Mucosa of stomach (tissue), 1 donor: ENCODE results near the gene DQX1.
"Not testable (repeated sequence)": the region's sequence is repeated elsewhere in the genome, so short reads cannot be mapped to it uniquely, and the experiment has no call there.

Source experiments
- H3K27me3 ChIP-seq: one replicate; pipeline ENCODE4 v1.7.0; 2013; ENCODE audit warnings: mild to moderate bottlenecking, low read length; ENCODE audit not compliant: control insufficient read depth, insufficient read depth
- H3K36me3 ChIP-seq: one replicate; pipeline ENCODE4 v1.7.0; 2013; ENCODE audit warnings: low read length; ENCODE audit not compliant: control insufficient read depth, insufficient read depth
- H3K4me1 ChIP-seq: one replicate; pipeline ENCODE4 v1.7.0; 2013; ENCODE audit warnings: mild to moderate bottlenecking, low read length; ENCODE audit not compliant: control insufficient read depth, insufficient read depth
- H3K4me3 ChIP-seq: one replicate; pipeline ENCODE4 v1.7.0; 2013; ENCODE audit warnings: low read length
- H3K9ac ChIP-seq: one replicate; pipeline ENCODE4 v1.7.0; 2013; ENCODE audit warnings: mild to moderate bottlenecking, low read length, moderate library complexity
- H3K9me3 ChIP-seq: one replicate; pipeline ENCODE4 v1.7.0; 2013; ENCODE audit warnings: mild to moderate bottlenecking, low read length, moderate library complexity; ENCODE audit not compliant: control insufficient read depth
- donor health status: Pancreatic carcinoma.

DQX1 gene

DNA sequence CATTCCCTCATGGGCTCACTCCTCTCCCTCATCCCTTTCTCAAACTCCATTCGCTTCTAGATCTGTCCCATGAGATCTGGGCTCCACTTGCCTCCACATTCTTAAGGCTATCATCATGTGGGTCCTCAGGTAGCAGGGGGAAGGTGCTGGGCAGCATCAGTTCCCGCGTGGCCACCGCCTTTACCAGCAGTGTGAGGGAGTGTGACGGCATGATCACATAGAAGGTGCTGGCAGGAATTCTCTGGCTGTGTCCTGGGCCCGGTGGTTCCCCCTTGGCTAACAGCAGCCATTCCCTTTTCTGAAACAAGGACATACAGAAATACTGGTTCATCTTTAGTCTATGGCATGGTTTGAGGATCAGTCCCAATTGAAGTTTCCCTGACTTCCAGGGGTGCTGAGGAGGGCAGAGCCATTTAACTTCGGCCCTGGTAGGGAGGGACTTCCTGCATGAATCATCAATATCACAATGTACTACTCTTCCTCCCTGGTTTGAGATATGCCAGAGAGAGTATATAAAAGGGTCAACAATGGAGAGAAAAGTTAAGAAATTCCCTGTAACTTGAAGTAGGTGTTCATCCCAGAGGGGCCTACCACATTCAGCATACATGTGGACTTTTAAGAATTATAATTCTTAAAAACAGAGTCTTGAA, 36.2 kb upstream of the DQX1 start:
- H3K4me3 ChIP-seq = no peak overlapping the region
- no peaks in the 10 kb centered on the region for H3K27me3 ChIP-seq
- no peaks in the 10 kb centered on the region for H3K9me3 ChIP-seq
- H3K36me3 ChIP-seq = no peaks in the 10 kb centered on the region
- peaks cover 16% of the 10 kb centered on the region for H3K4me1 ChIP-seq
- H3K9ac ChIP-seq = no peak overlapping the region

DNA sequence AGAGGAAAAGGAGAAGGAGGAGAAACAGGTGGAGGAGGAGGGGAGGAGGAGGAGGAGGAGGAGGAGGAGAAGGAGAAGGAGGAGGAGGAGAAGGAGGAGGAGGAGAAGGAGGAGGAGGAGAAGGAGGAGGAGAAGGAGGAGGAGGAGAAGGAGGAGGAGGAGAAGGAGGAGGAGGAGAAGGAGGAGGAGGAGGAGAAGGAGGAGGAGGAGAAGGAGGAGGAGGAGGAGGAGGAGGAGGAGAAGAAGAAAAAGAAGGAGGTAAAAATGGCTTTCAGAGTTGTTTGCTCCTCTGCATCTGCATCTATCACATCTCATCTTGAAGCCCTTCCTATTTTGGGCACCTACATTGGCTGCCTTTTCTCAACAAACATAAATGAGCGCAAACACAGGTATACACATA, 35.0 kb upstream of the DQX1 start:
- H3K36me3 ChIP-seq = not testable (repeated sequence)

GRCh38 chr2:74560591-74560990, 34.6 kb upstream of the DQX1 start:
- no peak overlapping the region for H3K9ac ChIP-seq
- no peaks in the 10 kb centered on the region for H3K36me3 ChIP-seq
- peaks cover 22% of the 10 kb centered on the region for H3K4me1 ChIP-seq
- no peaks in the 10 kb centered on the region for H3K27me3 ChIP-seq
- no peak overlapping the region for H3K4me3 ChIP-seq
- H3K9me3 ChIP-seq = no peaks in the 10 kb centered on the region

More for the DNA sequence above, 35.0 kb upstream of the DQX1 start:
- H3K9me3 ChIP-seq, H3K9ac ChIP-seq, H3K4me3 ChIP-seq, H3K27me3 ChIP-seq: not testable (repeated sequence)
- H3K4me1 ChIP-seq = peaks cover 19% of the 10 kb centered on the region

GRCh38 chr2:74559912-74560311, 33.9 kb upstream of the DQX1 start:
- no peaks in the 10 kb centered on the region for H3K36me3 ChIP-seq
- H3K27me3 ChIP-seq = no peaks in the 10 kb centered on the region
- H3K9ac ChIP-seq = no peak overlapping the region
- H3K4me3 ChIP-seq = no peak overlapping the region
- H3K4me1 ChIP-seq = peaks cover 27% of the 10 kb centered on the region
- no peaks in the 10 kb centered on the region for H3K9me3 ChIP-seq

DNA sequence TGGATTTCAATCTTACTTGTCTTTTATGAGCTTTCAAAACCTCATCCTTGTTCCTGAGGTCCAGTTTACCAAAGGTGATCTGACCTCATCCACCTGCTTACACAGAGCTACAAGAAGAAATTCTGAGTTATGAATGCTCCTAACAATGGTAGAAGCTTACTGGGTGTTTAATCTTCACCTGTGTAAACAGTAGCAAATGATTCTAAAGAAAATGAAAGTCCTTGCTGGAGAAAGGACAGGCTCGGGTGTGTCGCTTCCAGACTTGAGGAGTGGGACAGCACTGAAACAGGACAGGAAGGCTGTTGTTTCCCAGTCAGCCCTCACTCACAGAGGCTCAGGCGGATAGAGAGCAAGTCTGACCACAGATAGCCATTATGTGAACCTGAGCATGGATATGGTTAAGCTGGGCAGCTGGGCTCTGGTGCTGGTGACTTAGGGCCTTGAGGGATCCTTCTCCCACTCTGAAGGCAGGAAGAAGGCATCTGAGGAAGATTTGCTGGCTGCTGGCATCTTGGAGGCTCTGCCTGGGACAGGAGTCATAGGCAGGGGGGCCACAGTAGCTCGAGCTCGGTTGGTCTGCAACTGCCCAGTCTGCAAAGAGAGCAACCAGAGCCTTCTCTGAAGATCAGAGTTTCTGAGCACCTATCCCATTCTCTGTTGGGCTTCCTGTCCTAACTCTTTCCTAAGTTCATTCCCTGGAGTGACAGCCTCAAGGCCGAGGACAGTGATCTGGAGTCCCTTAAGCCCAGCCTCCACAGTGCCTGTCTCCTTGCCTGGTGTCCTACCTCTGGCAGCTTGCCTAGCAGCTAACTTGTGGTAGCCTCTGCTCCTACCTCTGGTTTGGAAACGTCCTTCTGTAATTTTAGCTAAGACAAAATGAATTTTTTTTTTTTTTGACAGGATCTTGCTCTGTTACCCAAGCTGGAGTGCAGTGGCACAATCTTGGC, 32.5 kb upstream of the DQX1 start:
- Histone ChIP-seq H3K9ac (no peak overlapping the region), H3K4me3 (no peak overlapping the region), H3K36me3 (no peaks in the 10 kb centered on the region), H3K4me1 (peaks cover 27% of the 10 kb centered on the region), H3K27me3 (no peaks in the 10 kb centered on the region), H3K9me3 (no peaks in the 10 kb centered on the region)

GRCh38 chr2:74556831-74557370, 30.9 kb upstream of the DQX1 start:
- Histone ChIP-seq H3K36me3 (no peaks in the 10 kb centered on the region), H3K27me3 (no peaks in the 10 kb centered on the region), H3K9me3 (no peaks in the 10 kb centered on the region), H3K4me3 (no peak overlapping the region), H3K9ac (no peak overlapping the region), H3K4me1 (peaks cover 27% of the 10 kb centered on the region)

- Histone ChIP-seq H3K36me3 (no peaks in the 10 kb centered on the region), H3K4me3 (no peak overlapping the region), H3K4me1 (peaks cover 27% of the 10 kb centered on the region), H3K27me3 (no peaks in the 10 kb centered on the region), H3K9ac (no peak overlapping the region), H3K9me3 (no peaks in the 10 kb centered on the region)
These were observed 30.1 kb upstream of the DQX1 start for GRCh38 chr2:74556159-74556558.

DNA sequence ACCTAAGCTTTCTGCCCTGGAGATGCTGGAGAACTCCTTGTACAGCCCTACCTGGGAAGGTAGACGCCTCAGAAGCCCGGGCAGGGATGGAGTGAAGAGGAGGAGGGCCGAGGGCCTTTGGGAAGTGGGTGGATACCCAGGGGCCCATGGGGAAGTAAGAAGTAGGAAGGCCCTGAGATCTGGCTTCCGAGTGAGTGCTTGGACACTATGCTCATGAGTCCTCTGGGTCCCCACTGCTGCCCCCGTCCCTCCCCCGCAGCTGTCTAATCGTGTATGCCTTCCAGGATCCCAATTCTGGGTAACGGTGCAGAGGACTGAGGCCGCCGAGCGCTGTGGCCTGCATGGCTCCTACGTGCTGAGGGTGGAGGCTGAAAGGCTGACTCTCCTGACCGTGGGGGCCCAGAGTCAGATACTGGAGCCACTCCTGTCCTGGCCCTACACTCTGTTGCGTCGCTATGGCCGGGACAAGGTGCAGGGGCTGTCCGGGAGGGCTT, 29.6 kb upstream of the DQX1 start:
- H3K4me3 ChIP-seq = peak overlapping the region; percentile 51
- no peaks in the 10 kb centered on the region for H3K36me3 ChIP-seq
- H3K27me3 ChIP-seq = no peaks in the 10 kb centered on the region
- H3K9ac ChIP-seq = peak overlapping the region; percentile 79
- H3K4me1 ChIP-seq = peaks cover 27% of the 10 kb centered on the region
- H3K9me3 ChIP-seq = no peaks in the 10 kb centered on the region

GRCh38 chr2:74554820-74555531, 28.9 kb upstream of the DQX1 start:
- peaks cover 3% of the 10 kb centered on the region for H3K27me3 ChIP-seq
- peaks cover 28% of the 10 kb centered on the region for H3K4me1 ChIP-seq
- no peaks in the 10 kb centered on the region for H3K36me3 ChIP-seq
- H3K4me3 ChIP-seq = peak overlapping the region; percentile 51
- H3K9ac ChIP-seq = peak overlapping the region; percentile 79
- H3K9me3 ChIP-seq = no peaks in the 10 kb centered on the region

- Histone ChIP-seq H3K9ac (peak within 1 kb of the TSS; percentile 79), H3K9me3 (no peaks in the 10 kb centered on the region), H3K4me1 (peaks cover 36% of the 10 kb centered on the region), H3K36me3 (no peaks in the 10 kb centered on the region), H3K27me3 (peaks cover 8% of the 10 kb centered on the region), H3K4me3 (peak within 1 kb of the TSS; percentile 51)
These were observed 28.1 kb upstream of the DQX1 start, which contains the start of the genes DOK1 and LOXL3 for GRCh38 chr2:74553892-74554819. Gene DOK1, plus strand, starts transcription at chr2:74554720. Its CDS starts 35 bp downstream, at chr2:74554755. Gene LOXL3, minus strand, starts transcription at chr2:74553942. Its CDS starts 1,308 bp downstream, at chr2:74552634.
